Astrocyte of the spinal cord (primary cell): ENCODE measurements around the gene MAN1C1.

Experiments
- DNase-seq: peaks from one replicate; pipeline ENCODE4 v3.0.0; 2011; ENCODE audit warnings: low read depth, low spot score
- H3K4me3 ChIP-seq: 2 replicates; pipeline ENCODE4 v1.5.1; 2011; ENCODE audit warnings: low read depth, mild to moderate bottlenecking, low read length, moderate library complexity
- CTCF ChIP-seq: IDR thresholded peaks from 2 replicates; pipeline ENCODE4 v1.5.1; 2012; ENCODE audit warnings: low read depth, mild to moderate bottlenecking, low read length, inconsistent platforms
- in situ Hi-C: cut with HindIII; loops from 2 replicates; pipeline ENCODE4 v1.10.0; 2017; ENCODE audit warnings: low sequenced_read_pairs

Gene MAN1C1

GRCh38 chr1:25809283-25809926 lies 192.8 kb downstream of the MAN1C1 start:
- TF ChIP-seq CTCF, result no peak
- in situ Hi-C loops, result no loop called here
- no peak overlapping the region for H3K4me3 ChIP-seq
- no peak for DNase-seq

GRCh38 chr1:25809929-25810328 lies 193.3 kb downstream of the MAN1C1 start:
- peak; percentile 4 for TF ChIP-seq CTCF
- no peak overlapping the region for H3K4me3 ChIP-seq
- in situ Hi-C loops, result no loop called here
- DNase-seq, result no peak

DNA sequence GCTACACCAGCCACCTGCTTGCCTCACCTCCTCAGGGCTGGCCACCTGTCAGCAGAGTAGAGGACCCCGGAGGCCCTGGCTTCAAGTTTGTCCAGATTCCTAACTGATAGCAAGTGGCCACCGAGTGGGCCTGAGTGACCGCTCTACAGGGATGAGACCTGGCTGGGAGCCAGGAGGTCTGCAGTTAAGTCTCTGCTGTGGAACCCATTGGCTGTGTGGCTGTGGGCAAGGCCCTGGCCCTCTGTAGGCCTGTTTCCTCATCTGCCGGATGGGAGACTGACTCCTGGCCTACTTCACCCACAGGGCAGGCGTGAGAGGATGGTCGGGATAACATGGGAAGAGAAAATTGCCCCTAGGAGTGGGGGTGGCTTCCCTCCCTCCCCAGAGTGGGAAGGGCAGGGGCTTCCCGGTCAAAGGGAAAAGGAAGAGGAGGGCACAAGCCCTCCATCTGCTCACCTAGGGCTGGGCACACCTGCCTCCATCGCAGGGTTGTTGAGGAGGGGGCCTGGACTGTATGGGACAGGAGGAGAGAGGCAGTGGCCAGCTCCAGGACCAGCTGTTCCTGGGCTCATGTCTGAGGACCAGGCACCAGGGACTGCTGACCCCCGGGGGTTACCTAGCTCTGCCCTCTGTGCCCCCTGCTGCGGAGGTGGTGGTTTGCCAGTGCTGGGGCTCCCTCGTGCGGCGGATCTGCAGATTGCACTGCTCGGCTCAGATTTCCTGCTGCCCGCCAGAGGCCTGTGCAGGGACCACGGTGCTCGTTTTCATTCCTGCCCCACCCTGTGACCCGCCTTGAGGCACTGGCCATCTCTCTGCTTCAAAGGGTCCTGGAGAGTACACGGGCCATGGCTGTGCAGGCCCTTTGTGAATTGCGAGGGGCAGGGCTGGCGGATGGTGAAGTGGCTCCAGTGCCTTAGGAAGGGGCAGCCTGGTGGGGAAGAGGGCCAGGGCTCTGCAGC lies 194.0 kb downstream of the MAN1C1 start:
- peak; percentile 35 for DNase-seq
- peak; percentile 93 for TF ChIP-seq CTCF
- H3K4me3 ChIP-seq, result no peak overlapping the region
- in situ Hi-C loops, result no loop called here

DNA sequence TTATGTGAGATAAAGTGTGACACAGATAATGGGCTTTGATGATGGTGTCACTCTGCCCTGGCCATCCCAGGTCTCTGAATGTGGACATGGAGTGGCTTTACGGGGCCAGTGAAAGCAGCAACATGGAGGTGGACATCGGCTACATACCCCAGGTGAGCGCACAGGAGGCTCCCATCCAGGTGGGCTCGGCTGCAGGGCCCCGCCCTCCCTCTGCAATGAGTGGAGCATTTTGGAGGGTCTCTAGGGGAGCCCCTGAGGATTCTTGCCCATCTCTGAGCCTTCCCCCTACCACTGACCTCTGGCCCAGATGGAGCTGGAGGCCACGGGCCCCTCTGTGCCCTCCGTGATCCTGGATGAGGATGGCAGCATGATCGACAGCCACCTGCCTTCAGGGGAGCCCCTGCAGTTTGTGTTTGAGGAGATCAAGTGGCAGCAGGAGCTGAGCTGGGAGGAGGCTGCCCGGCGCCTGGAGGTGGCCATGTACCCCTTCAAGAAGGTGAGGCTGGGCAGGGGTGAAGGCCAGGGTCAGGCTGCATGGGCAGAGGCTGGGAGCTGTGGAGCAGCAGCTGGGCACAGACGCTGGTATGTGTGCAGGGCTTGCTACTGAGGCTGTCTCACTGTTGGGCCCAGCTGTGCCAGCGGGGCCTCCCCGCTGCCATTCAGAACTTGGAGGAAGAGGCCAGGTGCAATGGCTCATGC lies 194.9 kb downstream of the MAN1C1 start:
- in situ Hi-C loops, result no loop called here
- H3K4me3 ChIP-seq, result no peak overlapping the region
- TF ChIP-seq CTCF, result no peak
- DNase-seq, result no peak

DNA sequence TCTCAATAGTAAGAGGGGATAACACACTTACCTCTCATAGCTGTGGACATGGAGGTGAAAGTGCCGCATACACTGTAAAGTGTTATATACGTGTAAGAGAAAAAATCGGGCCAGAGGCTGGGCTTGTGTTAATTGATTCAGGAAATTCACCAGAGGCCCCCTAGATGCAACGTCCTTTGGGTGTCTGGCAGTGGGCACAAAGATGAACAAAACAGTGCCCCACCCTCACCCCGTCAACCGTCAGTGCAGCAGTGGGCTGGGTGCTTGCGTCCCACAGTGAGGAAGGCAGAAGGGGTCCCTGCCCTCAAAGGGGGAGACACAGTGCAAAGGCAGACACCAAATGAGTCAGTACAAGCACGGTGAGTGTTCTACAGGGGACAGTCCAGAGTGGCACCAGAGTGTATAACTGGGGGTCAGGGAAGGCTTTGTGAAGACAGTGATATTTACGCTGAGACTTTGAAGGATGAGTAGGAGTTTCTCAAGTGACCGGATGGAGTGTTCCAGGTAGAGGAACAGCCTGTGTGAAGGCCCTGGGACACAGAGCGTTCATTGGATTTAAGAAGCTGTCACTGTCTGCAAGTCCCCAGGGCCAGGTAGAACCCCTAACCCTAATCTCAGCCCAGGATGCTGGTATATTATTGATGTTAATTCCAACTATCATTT lies 196.6 kb downstream of the MAN1C1 start:
- DNase-seq, result no peak
- no peak for TF ChIP-seq CTCF
- no peak overlapping the region for H3K4me3 ChIP-seq
- in situ Hi-C loops, result no loop called here

GRCh38 chr1:25813734-25814471 lies 197.3 kb downstream of the MAN1C1 start:
- no peak overlapping the region for H3K4me3 ChIP-seq
- TF ChIP-seq CTCF, result no peak
- DNase-seq, result no peak
- in situ Hi-C loops, result no loop called here
